ENCODE results near the gene NREP.

GRCh38 chr5:111776913-111777781 lies 20.2 kb upstream of the NREP start:
- TF ChIP-seq, protein P1, sequence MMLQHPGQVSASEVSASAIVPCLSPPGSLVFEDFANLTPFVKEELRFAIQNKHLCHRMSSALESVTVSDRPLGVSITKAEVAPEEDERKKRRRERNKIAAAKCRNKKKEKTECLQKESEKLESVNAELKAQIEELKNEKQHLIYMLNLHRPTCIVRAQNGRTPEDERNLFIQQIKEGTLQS (IDR thresholded peaks at IDR 0.05): no peak
- TF ChIP-seq TAF1 (conservative IDR thresholded peaks at IDR 0.05): no peak
- no peak for TF ChIP-seq MAX (IDR thresholded peaks at IDR 0.05)
- TF ChIP-seq, protein P2, sequence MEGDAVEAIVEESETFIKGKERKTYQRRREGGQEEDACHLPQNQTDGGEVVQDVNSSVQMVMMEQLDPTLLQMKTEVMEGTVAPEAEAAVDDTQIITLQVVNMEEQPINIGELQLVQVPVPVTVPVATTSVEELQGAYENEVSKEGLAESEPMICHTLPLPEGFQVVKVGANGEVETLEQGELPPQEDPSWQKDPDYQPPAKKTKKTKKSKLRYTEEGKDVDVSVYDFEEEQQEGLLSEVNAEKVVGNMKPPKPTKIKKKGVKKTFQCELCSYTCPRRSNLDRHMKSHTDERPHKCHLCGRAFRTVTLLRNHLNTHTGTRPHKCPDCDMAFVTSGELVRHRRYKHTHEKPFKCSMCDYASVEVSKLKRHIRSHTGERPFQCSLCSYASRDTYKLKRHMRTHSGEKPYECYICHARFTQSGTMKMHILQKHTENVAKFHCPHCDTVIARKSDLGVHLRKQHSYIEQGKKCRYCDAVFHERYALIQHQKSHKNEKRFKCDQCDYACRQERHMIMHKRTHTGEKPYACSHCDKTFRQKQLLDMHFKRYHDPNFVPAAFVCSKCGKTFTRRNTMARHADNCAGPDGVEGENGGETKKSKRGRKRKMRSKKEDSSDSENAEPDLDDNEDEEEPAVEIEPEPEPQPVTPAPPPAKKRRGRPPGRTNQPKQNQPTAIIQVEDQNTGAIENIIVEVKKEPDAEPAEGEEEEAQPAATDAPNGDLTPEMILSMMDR (IDR thresholded peaks at IDR 0.05; ENCODE audit: low read depth, low read length, missing input control): no peak
- TF ChIP-seq GABPA (IDR thresholded peaks at IDR 0.05 in 1 of 2, conservative IDR thresholded peaks at IDR 0.05 in 1 of 2): no peak
- no peak for TF ChIP-seq RAD21 (IDR thresholded peaks at IDR 0.05)
- TF ChIP-seq YY1 (IDR thresholded peaks at IDR 0.05): no peak

Measured in liver (tissue), 3 donors.